ENCODE data around the gene PIGU.
A peak's percentile ranks its signal among the peaks of the same experiment; 100 is the strongest.
"Not testable (repeated sequence)": the region's sequence is repeated elsewhere in the genome, so short reads cannot be mapped to it uniquely, and the experiment has no call there.

The PIGU gene

GRCh38 chr20:34706302-34706875 is 29.5 kb upstream of the PIGU start:
- DNase-seq = no peak

GRCh38 chr20:34705397-34706301 is 28.8 kb upstream of the PIGU start:
- DNase-seq = no peak

- no peak for DNase-seq
Measured at GRCh38 chr20:34705008-34705396, 28.1 kb upstream of the PIGU start.

GRCh38 chr20:34704177-34705007 is 27.5 kb upstream of the PIGU start, which contains the start of gene TP53INP2:
Gene TP53INP2, plus strand, starts transcription at chr20:34704344. Its CDS starts 4,396 bp downstream, at chr20:34708740.
- DNase-seq = peak; percentile 90

- peak; percentile 30 for DNase-seq
Measured at GRCh38 chr20:34703424-34704176, 26.7 kb upstream of the PIGU start.

GRCh38 chr20:34703061-34703423 is 26.1 kb upstream of the PIGU start:
- no peak for DNase-seq

- DNase-seq = no peak
Measured at GRCh38 chr20:34701405-34702085, 24.7 kb upstream of the PIGU start.

GRCh38 chr20:34693414-34693813 is 16.5 kb upstream of the PIGU start:
- no peak for DNase-seq

- no peak for DNase-seq
Measured at GRCh38 chr20:34691838-34692237, 14.9 kb upstream of the PIGU start.

GRCh38 chr20:34689486-34689885 is 12.6 kb upstream of the PIGU start:
- DNase-seq = no peak

- no peak for DNase-seq
Measured at GRCh38 chr20:34683667-34684066, 6.8 kb upstream of the PIGU start.

- no peak for DNase-seq
Measured at GRCh38 chr20:34680586-34681175, 3.8 kb upstream of the PIGU start.

GRCh38 chr20:34675993-34676641 is 775 bp downstream of the PIGU start:
- DNase-seq = no peak

- DNase-seq = no peak
Measured at GRCh38 chr20:34675561-34675960, 1.3 kb downstream of the PIGU start.

GRCh38 chr20:34673412-34673811 is 3.5 kb downstream of the PIGU start:
- no peak for DNase-seq

- DNase-seq = no peak
Measured at GRCh38 chr20:34669094-34669493, 7.8 kb downstream of the PIGU start.

- not testable (repeated sequence) for DNase-seq
Measured at GRCh38 chr20:34664751-34665150, 12.1 kb downstream of the PIGU start.

- no peak for DNase-seq
Measured at GRCh38 chr20:34663213-34663943, 13.5 kb downstream of the PIGU start.

GRCh38 chr20:34661811-34662210 is 15.1 kb downstream of the PIGU start:
- not testable (repeated sequence) for DNase-seq

GRCh38 chr20:34658654-34659053 is 18.2 kb downstream of the PIGU start:
- not testable (repeated sequence) for DNase-seq

Data from NCI-H774 (cell line).